ENCODE data around the gene RXRG. TPM values are rescaled to one million over a fixed set of nuclear protein-coding genes. Genes with fewer than 3 reads are reported as not detected.
"Not testable (repeated sequence)": the region's sequence is repeated elsewhere in the genome, so short reads cannot be mapped to it uniquely, and the experiment has no call there.

RXRG gene
- total and polyA plus RNA-seq, 5 donors from 2014 or later = 0.08 TPM; not detected in 4

DNA sequence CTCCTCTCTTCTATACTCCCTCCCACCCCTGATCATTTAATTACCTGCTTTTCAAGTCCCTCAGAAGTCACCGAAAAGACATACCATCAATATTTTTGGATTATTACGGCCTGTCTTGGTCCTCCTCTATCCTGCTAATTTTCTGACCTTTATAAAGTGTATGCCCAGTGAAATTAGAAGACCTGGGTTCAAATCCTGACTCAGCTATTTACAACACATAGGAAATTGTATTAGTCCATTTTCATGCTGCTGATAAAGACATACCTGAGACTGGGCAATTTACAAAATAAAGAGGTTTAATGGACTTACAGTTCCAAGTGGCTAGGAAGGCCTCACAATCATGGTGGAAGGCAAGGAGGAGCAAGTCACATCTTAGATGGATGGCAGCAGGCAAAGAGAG, 14.8 kb upstream of the RXRG start:
- H3K27me3 ChIP-seq (ENCODE audit: control insufficient read depth, insufficient read depth, low read length); H3K4me1 Mint-ChIP-seq; H3K4me1 ChIP-seq (ENCODE audit: control insufficient read depth, insufficient read depth, low read length, poor library complexity, severe bottlenecking); H3K27me3 Mint-ChIP-seq; H3K36me3 ChIP-seq (ENCODE audit: control insufficient read depth, insufficient read depth, low read length); H3K27ac ChIP-seq (ENCODE audit: insufficient read depth, low read length, poor library complexity, severe bottlenecking); H3K4me3 ChIP-seq (ENCODE audit: low read depth, low read length); H3K36me3 Mint-ChIP-seq; DNase-seq; H3K9me3 ChIP-seq (ENCODE audit: control insufficient read depth in 2 of 2, low read length in 2 of 2); ATAC-seq (ENCODE audit: low read depth in 2 of 2); H3K9me3 Mint-ChIP-seq; H3K4me3 Mint-ChIP-seq: not testable (repeated sequence)
- H3K27ac Mint-ChIP-seq = peak overlapping the region in 1 of 3 donors; percentile 32

GRCh38 chr1:165456861-165457260, 11.9 kb upstream of the RXRG start:
- Mint-ChIP-seq H3K9me3 (peaks cover 0 to 7% (median 0%) of the 10 kb centered on the region in 7 donors), H3K36me3 (no peaks in the 10 kb centered on the region), H3K4me1 (no peaks in the 10 kb centered on the region), H3K27me3 (peaks cover 8% of the 10 kb centered on the region), H3K27ac (no peak overlapping the region), H3K4me3 (no peak overlapping the region)
- no peaks in the 10 kb centered on the region for H3K4me1 ChIP-seq (ENCODE audit: control insufficient read depth, insufficient read depth, low read length, poor library complexity, severe bottlenecking)
- H3K4me3 ChIP-seq (ENCODE audit: low read depth, low read length) = no peak overlapping the region
- peaks cover 9% of the 10 kb centered on the region for H3K27me3 ChIP-seq (ENCODE audit: control insufficient read depth, insufficient read depth, low read length)
- DNase-seq = no peak
- no peak for ATAC-seq (ENCODE audit: low read depth in 2 of 2)
- no peaks in the 10 kb centered on the region for H3K36me3 ChIP-seq (ENCODE audit: control insufficient read depth, insufficient read depth, low read length)
- H3K9me3 ChIP-seq (ENCODE audit: control insufficient read depth in 2 of 2, low read length in 2 of 2) = no peaks in the 10 kb centered on the region
- no peak overlapping the region for H3K27ac ChIP-seq (ENCODE audit: insufficient read depth, low read length, poor library complexity, severe bottlenecking)

GRCh38 chr1:165456114-165456513, 11.2 kb upstream of the RXRG start:
- Histone ChIP-seq H3K27ac (ENCODE audit: insufficient read depth, low read length, poor library complexity, severe bottlenecking) (no peak overlapping the region), H3K9me3 (ENCODE audit: control insufficient read depth in 2 of 2, low read length in 2 of 2) (no peaks in the 10 kb centered on the region), H3K4me1 (ENCODE audit: control insufficient read depth, insufficient read depth, low read length, poor library complexity, severe bottlenecking) (no peaks in the 10 kb centered on the region), H3K4me3 (ENCODE audit: low read depth, low read length) (no peak overlapping the region), H3K36me3 (ENCODE audit: control insufficient read depth, insufficient read depth, low read length) (no peaks in the 10 kb centered on the region), H3K27me3 (ENCODE audit: control insufficient read depth, insufficient read depth, low read length) (peaks cover 9% of the 10 kb centered on the region)
- DNase-seq (no peak), ATAC-seq (ENCODE audit: low read depth in 2 of 2) (no peak)
- H3K27me3 Mint-ChIP-seq = peaks cover 9% of the 10 kb centered on the region
- no peaks in the 10 kb centered on the region for H3K4me1 Mint-ChIP-seq
- H3K9me3 Mint-ChIP-seq = peaks cover 0 to 7% (median 0%) of the 10 kb centered on the region in 7 donors
- no peaks in the 10 kb centered on the region for H3K36me3 Mint-ChIP-seq
- peak overlapping the region in 1 of 3 donors; percentile 6 for H3K27ac Mint-ChIP-seq
- H3K4me3 Mint-ChIP-seq = no peak overlapping the region

DNA sequence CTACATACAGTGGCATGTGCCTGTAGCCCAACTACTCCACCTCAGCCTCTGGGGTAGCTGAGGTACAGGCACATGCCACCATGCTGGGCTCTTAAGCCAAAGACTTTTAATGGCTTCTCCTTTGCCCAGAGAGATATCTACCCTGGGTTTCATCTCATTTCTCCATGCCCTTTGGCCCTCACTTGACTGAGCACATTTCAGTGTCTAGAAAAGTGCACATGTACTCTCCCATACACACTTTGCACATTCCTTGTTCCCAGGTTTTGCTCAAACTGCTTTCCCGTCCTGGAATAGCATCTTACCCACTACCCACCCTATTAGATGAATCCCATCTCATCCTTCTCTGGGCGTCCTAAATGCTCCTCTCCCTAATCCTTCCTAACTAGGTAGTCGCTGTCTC, 10.2 kb upstream of the RXRG start:
- H3K4me3 ChIP-seq (ENCODE audit: low read depth, low read length) = no peak overlapping the region
- peaks cover 11% of the 10 kb centered on the region for H3K27me3 Mint-ChIP-seq
- H3K9me3 Mint-ChIP-seq = peaks cover 0 to 7% (median 0%) of the 10 kb centered on the region in 7 donors

GRCh38 chr1:165454091-165454610, 9.2 kb upstream of the RXRG start:
- H3K36me3 Mint-ChIP-seq = no peaks in the 10 kb centered on the region
- no peak for DNase-seq
- H3K27me3 Mint-ChIP-seq = peaks cover 17% of the 10 kb centered on the region

More for the DNA sequence above, 10.2 kb upstream of the RXRG start:
- Histone ChIP-seq H3K27ac (ENCODE audit: insufficient read depth, low read length, poor library complexity, severe bottlenecking) (no peak overlapping the region), H3K27me3 (ENCODE audit: control insufficient read depth, insufficient read depth, low read length) (peaks cover 9% of the 10 kb centered on the region), H3K4me1 (ENCODE audit: control insufficient read depth, insufficient read depth, low read length, poor library complexity, severe bottlenecking) (no peaks in the 10 kb centered on the region), H3K36me3 (ENCODE audit: control insufficient read depth, insufficient read depth, low read length) (no peaks in the 10 kb centered on the region), H3K9me3 (ENCODE audit: control insufficient read depth in 2 of 2, low read length in 2 of 2) (no peaks in the 10 kb centered on the region)
- no peaks in the 10 kb centered on the region for H3K4me1 Mint-ChIP-seq
- no peak overlapping the region for H3K27ac Mint-ChIP-seq
- ATAC-seq (ENCODE audit: low read depth in 2 of 2) = no peak
- no peaks in the 10 kb centered on the region for H3K36me3 Mint-ChIP-seq
- H3K4me3 Mint-ChIP-seq = no peak overlapping the region
- no peak for DNase-seq

GRCh38 chr1:165452336-165453130, 7.6 kb upstream of the RXRG start:
- no peak overlapping the region for H3K4me3 Mint-ChIP-seq
- peaks cover 14% of the 10 kb centered on the region for H3K27me3 ChIP-seq (ENCODE audit: control insufficient read depth, insufficient read depth, low read length)
- no peak overlapping the region for H3K4me3 ChIP-seq (ENCODE audit: low read depth, low read length)
- peaks cover 27% of the 10 kb centered on the region for H3K27me3 Mint-ChIP-seq
- H3K36me3 Mint-ChIP-seq = no peaks in the 10 kb centered on the region
- no peaks in the 10 kb centered on the region for H3K9me3 ChIP-seq (ENCODE audit: control insufficient read depth in 2 of 2, low read length in 2 of 2)
- no peak for ATAC-seq (ENCODE audit: low read depth in 2 of 2)
- DNase-seq = no peak
- H3K27ac ChIP-seq (ENCODE audit: insufficient read depth, low read length, poor library complexity, severe bottlenecking) = no peak overlapping the region
- H3K27ac Mint-ChIP-seq = no peak overlapping the region
- no peaks in the 10 kb centered on the region for H3K36me3 ChIP-seq (ENCODE audit: control insufficient read depth, insufficient read depth, low read length)
- no peaks in the 10 kb centered on the region for H3K4me1 Mint-ChIP-seq
- H3K9me3 Mint-ChIP-seq = peaks cover 0 to 5% (median 0%) of the 10 kb centered on the region in 7 donors
- no peaks in the 10 kb centered on the region for H3K4me1 ChIP-seq (ENCODE audit: control insufficient read depth, insufficient read depth, low read length, poor library complexity, severe bottlenecking)

More at GRCh38 chr1:165454091-165454610, 9.2 kb upstream of the RXRG start:
- peaks cover 0 to 7% (median 0%) of the 10 kb centered on the region in 7 donors for H3K9me3 Mint-ChIP-seq
- Histone ChIP-seq H3K9me3 (ENCODE audit: control insufficient read depth in 2 of 2, low read length in 2 of 2) (no peaks in the 10 kb centered on the region), H3K4me1 (ENCODE audit: control insufficient read depth, insufficient read depth, low read length, poor library complexity, severe bottlenecking) (no peaks in the 10 kb centered on the region), H3K36me3 (ENCODE audit: control insufficient read depth, insufficient read depth, low read length) (no peaks in the 10 kb centered on the region), H3K27me3 (ENCODE audit: control insufficient read depth, insufficient read depth, low read length) (peaks cover 15% of the 10 kb centered on the region), H3K27ac (ENCODE audit: insufficient read depth, low read length, poor library complexity, severe bottlenecking) (no peak overlapping the region), H3K4me3 (ENCODE audit: low read depth, low read length) (no peak overlapping the region)
- ATAC-seq (ENCODE audit: low read depth in 2 of 2) = no peak
- no peak overlapping the region for H3K4me3 Mint-ChIP-seq
- no peaks in the 10 kb centered on the region for H3K4me1 Mint-ChIP-seq
- H3K27ac Mint-ChIP-seq = no peak overlapping the region

GRCh38 chr1:165451691-165452090, 6.8 kb upstream of the RXRG start:
- ATAC-seq (ENCODE audit: low read depth in 2 of 2) (no peak), DNase-seq (no peak)
- peaks cover 26% of the 10 kb centered on the region for H3K27me3 Mint-ChIP-seq
- Histone ChIP-seq H3K4me3 (ENCODE audit: low read depth, low read length) (no peak overlapping the region), H3K27ac (ENCODE audit: insufficient read depth, low read length, poor library complexity, severe bottlenecking) (no peak overlapping the region), H3K36me3 (ENCODE audit: control insufficient read depth, insufficient read depth, low read length) (no peaks in the 10 kb centered on the region), H3K27me3 (ENCODE audit: control insufficient read depth, insufficient read depth, low read length) (peaks cover 21% of the 10 kb centered on the region), H3K9me3 (ENCODE audit: control insufficient read depth in 2 of 2, low read length in 2 of 2) (no peaks in the 10 kb centered on the region), H3K4me1 (ENCODE audit: control insufficient read depth, insufficient read depth, low read length, poor library complexity, severe bottlenecking) (no peaks in the 10 kb centered on the region)
- H3K27ac Mint-ChIP-seq = no peak overlapping the region
- no peaks in the 10 kb centered on the region for H3K36me3 Mint-ChIP-seq
- no peak overlapping the region for H3K4me3 Mint-ChIP-seq
- H3K9me3 Mint-ChIP-seq = peaks cover 0 to 1% (median 0%) of the 10 kb centered on the region in 7 donors
- H3K4me1 Mint-ChIP-seq = no peaks in the 10 kb centered on the region

DNA sequence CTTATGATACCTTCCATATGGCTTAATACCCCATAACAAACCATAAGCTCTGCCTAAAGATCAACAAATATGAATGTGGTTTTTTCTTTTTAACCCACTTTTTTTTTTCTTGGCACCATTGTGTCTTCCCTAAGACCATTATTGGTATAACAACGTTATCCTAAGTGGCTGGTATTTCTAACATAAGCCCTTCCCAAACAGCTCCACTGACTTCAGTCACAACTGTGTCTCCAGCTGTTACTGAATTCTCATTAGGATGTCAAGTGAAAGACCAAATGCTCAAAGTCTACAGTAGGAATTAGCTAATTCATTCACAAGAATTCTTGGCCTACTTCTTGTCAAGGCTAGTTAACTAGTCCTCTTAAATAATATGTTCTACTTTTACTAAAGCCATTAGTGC, 4.2 kb upstream of the RXRG start:
- Mint-ChIP-seq H3K4me1 (no peaks in the 10 kb centered on the region), H3K27me3 (peaks cover 21% of the 10 kb centered on the region), H3K9me3 (peaks cover 0 to 1% (median 0%) of the 10 kb centered on the region in 7 donors), H3K4me3 (no peak overlapping the region), H3K27ac (no peak overlapping the region), H3K36me3 (no peaks in the 10 kb centered on the region)
- Histone ChIP-seq H3K4me3 (ENCODE audit: low read depth, low read length) (no peak overlapping the region), H3K9me3 (ENCODE audit: control insufficient read depth in 2 of 2, low read length in 2 of 2) (no peaks in the 10 kb centered on the region), H3K27me3 (ENCODE audit: control insufficient read depth, insufficient read depth, low read length) (peaks cover 43% of the 10 kb centered on the region), H3K27ac (ENCODE audit: insufficient read depth, low read length, poor library complexity, severe bottlenecking) (no peak overlapping the region), H3K36me3 (ENCODE audit: control insufficient read depth, insufficient read depth, low read length) (no peaks in the 10 kb centered on the region), H3K4me1 (ENCODE audit: control insufficient read depth, insufficient read depth, low read length, poor library complexity, severe bottlenecking) (peaks cover 6% of the 10 kb centered on the region)
- ATAC-seq (ENCODE audit: low read depth in 2 of 2) = no peak
- DNase-seq = no peak
